Mammary epithelial cell (primary cell): ENCODE measurements around the gene SORCS2.

ENCODE experiments used
- CTCF ChIP-seq, 2 donors: IDR thresholded peaks in 1 of 2; conservative IDR thresholded peaks in 1 of 2; 2 replicates each; pipeline ENCODE4 v1.5.1; 2011 to 2012; ENCODE audit warnings: inconsistent platforms in 2 of 2, low read length in 2 of 2, mild to moderate bottlenecking in 2 of 2, control low read depth in 1 of 2, low read depth in 1 of 2; ENCODE audit not compliant: insufficient read depth in 1 of 2; ENCODE audit errors: extremely low read depth in 1 of 2
- EZH2 ChIP-seq: IDR thresholded peaks from 2 replicates; pipeline ENCODE4 v1.6.1; 2012; ENCODE audit warnings: low read length, inconsistent platforms, borderline replicate concordance

- TF ChIP-seq CTCF (conservative IDR thresholded peaks at IDR 0.05 in 1 of 2, IDR thresholded peaks at IDR 0.05 in 1 of 2; ENCODE audit: extremely low read depth in 1 of 2, insufficient read depth in 1 of 2, low read depth in 1 of 2, low read length in 2 of 2): no peak
- TF ChIP-seq EZH2: no peak
Measured at GRCh38 chr4:7739077-7739917, 547.0 kb downstream of the SORCS2 start.
